Stimulated activated CD8-positive, alpha-beta memory T cell treated with anti-CD3 and anti-CD28 coated beads, Interleukin-12 subunit alpha, Interleukin-12 subunit beta, amount 100 ng/mL, for 1 hour (primary cell): ENCODE measurements around the gene LILRB3.
"Not testable (repeated sequence)": the region's sequence is repeated elsewhere in the genome, so short reads cannot be mapped to it uniquely, and the experiment has no call there.

ENCODE experiments used
- DNase-seq: peaks from one replicate; pipeline ENCODE4 v3.0.0-alpha.2; 2020; ENCODE audit warnings: low read depth

LILRB3 gene

DNA sequence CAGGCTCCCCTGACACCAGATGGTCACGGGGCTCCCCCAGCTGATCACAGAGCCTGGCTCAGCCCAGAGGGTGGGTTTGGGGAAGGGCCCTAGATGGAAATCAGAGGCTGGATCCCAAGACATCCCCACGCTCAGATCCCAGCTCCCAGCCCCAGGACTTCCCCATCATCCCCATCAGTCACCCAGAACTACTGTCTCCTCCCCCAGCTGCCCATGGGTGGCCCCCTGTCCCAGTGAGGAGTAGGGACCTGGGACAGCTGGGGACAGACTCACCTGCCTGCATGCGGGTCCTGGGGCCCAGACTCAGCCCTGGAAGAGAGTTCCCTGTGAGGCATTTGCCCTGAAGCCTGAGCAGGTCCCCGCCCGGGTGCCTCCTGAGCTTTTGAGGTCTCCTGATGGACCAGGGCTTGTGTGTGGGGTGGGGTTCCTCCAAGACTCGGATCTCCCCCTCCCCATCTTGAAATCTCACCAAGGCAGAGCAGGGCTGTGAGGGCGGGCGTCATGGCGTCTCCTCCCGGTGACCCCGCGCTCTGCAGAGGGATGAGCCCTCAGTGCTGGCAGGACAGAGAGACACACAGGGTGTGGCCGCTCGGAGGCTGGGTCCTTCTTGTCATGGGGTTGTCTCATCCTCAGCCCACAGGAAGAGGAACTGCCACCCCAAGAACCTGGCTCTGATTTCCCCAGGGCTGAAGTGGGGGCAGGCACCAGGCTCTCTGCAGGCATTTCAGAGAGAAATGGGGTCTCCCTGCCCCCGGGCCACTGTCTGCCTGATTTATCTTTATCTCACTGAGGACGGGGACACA lies at the start of gene LILRB3:
Gene LILRB3, minus strand, starts transcription at position 534 of the 803 bp plus-strand sequence. Its CDS starts 31 bp downstream, at position 503.
- DNase-seq: not testable (repeated sequence)

DNA sequence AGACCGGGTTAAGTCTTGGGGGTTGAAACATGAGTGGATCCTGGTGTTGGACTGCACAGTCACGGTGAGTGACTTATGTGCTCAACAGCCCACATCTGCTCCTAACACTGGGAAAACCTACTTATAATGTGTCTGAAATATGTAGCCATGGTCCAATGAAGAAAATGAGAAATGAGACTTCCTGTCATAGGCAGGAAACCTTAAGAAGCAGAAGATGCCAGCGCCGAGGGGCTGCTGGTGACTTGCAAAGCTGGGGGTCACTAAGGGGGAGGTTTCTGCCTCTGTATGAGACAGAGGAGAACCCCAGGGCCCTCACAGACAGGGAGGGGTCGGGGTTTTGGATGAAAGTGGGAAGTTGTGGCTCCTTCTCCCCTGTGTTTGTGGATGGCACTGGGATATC lies 49.4 kb upstream of the LILRB3 start:
- DNase-seq: not testable (repeated sequence)

DNA sequence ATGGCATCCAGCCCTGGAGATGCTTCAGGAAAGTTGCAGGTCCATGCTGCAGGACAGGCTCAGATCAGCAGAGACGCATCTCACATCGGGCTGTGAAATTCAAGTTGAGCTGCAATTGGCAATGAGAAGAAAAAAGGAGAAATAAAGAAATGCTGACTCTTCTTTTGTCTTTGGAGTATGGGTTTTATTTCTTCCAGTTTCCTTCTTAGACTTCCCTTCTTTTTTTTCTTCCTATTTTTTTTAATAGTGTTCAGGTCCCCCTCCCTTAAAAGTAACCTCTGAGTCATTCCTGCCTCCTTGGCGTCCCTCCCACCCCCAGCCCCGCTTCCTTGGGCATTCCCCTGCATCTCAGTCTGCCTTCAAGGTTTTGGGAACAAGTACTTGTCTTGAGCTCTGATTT lies 48.8 kb upstream of the LILRB3 start:
- not testable (repeated sequence) for DNase-seq

DNA sequence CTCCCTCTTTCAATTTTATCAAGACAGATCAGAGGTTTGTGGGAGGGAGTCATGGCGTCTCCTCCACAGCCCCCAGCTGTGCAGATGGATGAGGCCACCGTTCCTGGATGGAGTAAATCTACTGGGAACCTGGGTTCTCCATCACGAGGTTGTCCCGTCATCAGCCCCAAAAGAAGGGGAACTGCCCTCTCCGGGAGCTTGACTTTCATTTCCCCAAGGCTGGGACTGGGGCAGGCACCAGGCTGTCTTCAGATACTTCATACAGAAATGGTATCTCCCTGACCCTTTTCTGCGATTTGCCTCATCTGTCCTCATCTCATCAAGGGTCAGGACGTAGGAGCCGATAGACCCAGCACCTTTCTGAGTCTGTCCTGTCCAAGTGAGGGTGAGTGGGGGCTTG lies 48.3 kb upstream of the LILRB3 start:
- DNase-seq: no peak

DNA sequence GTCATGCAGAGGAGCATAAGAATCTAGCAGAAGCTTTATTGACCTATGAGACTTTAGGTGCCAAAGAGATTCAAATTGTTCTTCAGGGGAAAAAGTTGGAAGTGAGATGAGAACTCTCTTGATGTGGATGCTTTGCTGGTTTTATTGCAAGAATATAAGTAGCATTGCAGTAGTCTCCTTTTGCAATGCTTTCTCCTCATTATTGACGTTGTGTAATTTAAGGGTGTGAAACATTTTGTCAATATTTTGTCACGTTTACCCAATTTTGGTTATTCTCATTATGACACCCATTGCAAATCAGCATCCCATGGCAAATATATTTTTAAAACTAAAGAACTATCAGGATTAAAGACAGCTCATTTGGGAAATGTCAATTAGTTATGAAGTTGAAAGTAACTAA lies 46.1 kb upstream of the LILRB3 start:
- no peak for DNase-seq

DNA sequence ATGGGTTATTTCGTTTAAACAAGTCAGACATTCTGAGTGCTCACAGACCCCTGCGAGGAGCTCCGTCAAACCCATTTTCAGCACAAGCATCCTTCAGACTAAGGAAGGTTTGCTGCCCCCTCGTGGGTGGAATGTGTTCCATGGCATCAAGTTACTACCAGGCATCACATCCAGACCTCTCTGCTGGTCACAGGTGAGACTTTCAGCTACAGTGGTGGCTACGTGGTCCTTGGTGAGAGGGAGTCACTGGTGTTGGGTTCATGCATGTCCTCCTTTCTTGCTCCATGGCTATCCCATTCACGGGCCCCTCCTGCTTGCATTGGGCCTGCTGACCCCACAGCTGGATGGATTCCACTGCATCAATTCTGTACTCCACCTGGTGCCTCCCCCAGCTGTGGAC lies 43.3 kb upstream of the LILRB3 start:
- peak; percentile 47 for DNase-seq

DNA sequence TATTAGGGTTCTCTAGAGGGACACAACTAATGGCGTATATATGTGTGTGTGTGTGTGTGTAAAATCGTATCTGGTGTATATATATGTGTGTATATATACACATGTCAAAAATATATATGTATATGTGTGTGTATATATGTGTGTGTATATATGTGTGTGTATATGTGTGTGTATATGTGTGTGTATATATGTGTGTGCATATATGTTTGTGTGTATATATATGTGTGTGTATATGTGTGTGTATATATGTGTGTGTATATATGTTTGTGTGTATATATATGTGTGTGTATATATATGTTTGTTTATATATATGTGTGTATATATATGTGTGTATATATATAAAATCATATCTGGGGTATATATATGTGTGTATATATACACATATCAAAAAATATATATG lies 39.7 kb upstream of the LILRB3 start:
- no peak for DNase-seq

DNA sequence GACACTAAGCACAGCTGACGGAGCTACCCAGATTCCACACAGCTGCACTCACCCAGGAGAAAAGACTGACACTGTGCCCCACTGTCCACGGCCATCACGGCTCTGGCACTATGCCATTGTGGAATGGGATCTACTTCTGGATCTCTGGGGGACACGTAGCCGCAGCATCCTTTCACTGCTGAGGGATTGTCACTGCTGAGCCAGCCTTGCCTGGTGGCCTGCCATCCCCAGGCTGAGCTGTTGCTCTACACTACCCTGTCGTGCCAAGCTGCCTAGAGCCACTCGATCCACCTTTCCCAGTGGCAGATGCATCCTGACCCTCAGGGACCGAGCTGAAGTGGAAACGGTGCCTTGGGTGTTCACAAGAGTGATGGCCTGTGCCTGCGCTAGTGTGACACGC lies 39.3 kb upstream of the LILRB3 start:
- no peak for DNase-seq

DNA sequence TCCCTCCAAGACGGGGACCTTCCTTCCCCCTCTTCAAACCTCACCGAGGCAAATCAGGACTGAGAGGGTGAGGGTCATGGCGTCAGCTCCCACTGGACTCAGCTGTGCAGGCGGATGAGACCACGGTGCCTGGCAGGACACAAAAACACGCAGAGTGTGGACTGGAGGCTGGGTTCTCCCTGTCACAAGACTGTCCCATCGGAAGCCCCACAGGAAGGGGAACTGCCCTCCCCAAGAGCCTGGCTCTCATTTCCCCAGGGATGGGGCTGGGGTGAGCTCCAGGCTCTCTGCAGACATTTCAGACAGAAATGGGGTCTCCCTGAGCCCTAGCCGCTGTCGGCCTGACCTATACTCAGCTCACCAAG lies 34.3 kb upstream of the LILRB3 start, which contains the start of gene LILRB5:
Gene LILRB5, minus strand, starts transcription at position 158 of the 365 bp plus-strand sequence. Its CDS starts 80 bp downstream, at position 78.
- no peak for DNase-seq

DNA sequence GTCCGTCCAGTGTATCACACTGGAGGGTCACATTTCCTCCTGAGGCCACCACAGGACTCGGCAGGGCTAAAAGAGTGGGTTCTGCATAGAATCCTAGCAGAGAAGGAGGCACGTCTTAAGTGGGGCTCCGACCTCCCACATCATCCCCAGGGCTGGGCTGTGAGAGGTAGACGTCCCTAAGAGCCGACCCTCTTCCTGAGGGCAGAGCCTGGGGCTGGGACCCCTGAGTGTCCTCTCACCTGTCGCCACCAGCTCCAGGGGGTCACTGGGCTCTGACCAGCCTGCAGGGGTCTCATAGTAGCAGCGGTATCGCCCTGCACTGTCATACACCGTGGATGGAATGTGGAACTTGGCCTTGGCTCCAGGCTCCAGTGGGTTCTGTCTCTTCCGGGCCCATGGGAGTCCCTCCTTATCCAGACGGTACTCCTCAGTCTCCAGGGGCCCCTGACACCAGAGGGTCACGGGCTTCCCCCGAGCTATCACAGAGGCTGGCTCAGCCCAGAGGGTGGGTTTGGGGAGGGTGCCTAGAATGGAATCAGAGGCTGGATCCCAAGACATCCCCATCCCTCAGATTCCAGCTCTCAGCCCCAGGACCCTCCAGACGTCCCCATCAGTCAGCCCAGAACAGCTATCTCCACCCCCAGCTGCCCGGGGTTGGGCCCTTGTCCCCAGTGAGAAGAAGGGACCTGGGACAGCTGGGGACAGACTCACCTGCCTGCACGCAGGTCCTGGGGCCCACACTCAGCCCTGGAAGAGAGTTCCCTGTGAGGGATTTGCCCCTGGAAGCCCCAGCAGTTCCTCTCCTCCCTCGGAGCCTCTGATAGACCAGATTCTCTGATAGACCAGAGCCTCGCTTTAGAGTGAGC lies 33.7 kb upstream of the LILRB3 start:
- no peak for DNase-seq

DNA sequence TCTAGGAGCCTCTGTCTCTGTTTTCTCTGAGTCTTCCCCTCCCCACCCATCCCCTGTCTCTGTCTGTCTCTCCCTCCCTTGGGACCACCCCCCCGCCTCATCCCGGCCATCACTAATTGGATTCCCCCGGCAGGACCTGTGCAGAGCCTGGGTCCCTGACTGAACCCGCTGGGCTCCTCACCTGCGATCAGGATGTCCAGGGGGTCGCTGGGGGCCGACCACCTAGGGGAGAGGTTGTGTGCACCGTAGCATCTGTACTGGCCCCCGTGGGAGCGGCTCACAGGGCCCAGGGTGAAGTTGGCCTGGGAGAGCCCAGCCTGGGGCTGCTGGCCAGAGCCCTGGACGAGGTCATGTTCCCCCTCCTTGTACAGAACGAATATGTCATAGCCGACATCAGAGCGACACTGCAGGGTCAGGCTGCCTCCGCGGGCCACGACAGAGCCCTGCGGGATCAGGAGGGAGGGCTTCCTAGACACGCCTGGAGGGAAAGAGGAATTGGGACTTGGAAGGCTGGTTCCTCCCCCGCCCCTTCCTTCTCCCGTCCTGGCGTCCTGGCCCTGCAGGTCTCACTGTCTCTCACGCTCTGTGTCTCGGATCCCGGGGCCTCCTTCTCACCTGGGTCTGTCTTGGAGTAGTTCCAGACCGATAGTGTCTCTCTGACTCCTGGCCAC lies 32.4 kb upstream of the LILRB3 start:
- no peak for DNase-seq

DNA sequence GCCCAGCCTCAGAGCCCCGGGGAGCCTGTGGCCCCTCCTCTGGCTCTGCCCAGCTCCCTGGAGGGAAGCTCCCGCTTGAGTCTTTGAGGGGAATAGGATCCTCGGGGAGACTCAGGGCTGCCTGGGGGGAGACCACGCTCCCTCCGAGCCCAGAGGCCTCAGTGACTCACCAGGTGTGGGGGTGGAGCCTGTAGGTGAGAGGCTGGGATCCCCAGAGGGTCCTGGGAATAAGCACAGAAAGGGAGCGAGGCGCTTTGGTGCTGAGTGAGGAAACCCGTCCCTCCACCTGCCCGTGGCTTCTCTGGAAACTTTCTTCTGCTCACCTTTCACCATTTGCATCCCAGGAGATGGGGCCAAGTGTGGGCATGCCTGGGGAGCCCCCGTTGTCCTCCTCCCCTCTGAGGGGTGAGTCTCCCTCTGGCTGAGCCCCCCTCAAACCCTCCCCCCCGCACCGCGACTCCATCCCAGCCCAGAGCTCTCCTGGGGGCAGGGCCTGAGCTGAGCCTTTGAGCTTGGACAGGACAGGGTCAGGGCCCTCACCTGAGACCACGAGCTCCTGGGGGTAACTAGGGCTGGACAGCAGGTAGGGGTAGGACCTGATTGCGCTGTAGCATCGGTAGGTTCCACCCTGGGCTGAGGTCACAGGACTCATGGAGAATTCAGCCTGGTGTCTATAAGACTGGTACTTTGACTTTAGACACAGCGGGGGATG lies 31.5 kb upstream of the LILRB3 start:
- DNase-seq: no peak

DNA sequence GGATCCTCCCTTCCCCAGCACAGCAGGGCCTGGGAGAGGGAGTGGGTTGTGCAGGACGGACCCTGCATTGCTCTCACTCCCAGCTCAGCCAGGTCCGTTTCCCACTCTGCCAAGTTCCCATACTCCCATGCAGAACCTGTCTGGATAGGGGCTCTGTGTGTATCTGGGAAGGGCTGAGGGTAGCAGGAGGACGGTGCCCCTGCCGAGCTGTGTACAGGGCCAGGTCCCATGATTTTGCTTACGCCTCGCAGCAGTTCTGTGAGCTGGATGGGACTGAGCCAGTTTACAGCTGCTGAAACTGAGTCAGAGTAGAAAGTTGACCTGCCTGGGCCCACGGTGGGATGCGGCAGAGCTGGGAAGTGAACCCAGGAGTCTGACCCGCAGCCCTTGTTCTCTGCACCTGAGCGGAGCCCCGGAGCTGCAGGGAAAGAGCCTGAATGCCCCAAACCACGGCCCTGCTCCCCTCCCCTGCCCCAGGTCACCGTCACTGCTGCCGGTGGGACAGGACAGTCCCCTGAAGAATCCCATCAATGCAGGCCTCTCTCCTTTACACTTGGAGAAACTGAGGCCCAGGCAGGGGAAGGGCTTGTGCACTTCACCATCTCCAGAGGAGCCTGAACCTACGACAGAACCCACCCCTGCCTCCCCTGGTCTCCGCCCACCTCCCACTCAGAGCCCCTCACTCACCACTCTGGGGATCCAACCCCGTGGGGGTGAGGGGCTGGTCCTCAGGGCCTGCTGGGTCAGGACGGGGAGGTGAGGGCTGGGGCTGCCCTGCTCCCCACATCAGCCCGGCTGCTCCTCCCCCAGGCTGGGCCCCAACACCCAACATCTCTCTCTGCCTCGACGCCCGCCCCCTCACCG lies 30.8 kb upstream of the LILRB3 start:
- DNase-seq: no peak

DNA sequence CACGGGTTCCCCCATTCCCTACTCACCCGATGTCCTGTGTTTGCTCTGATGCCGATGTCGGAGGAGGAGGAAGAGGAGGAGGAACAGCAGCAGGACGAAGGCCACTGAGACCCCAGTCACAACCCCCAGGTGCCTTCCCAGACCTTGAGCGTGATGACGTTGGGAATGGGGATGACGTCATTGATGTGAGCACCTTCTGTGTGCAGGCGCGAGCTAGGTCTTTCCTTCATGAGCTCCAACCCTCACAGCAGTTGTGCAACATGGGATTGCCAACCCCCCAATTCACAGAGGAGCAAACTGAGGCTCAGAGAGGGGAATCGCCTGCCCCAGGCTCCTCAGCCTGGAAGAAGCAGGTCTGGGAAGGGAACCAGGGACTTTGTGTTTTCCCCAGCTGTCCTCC lies 30.0 kb upstream of the LILRB3 start:
- DNase-seq: no peak

DNA sequence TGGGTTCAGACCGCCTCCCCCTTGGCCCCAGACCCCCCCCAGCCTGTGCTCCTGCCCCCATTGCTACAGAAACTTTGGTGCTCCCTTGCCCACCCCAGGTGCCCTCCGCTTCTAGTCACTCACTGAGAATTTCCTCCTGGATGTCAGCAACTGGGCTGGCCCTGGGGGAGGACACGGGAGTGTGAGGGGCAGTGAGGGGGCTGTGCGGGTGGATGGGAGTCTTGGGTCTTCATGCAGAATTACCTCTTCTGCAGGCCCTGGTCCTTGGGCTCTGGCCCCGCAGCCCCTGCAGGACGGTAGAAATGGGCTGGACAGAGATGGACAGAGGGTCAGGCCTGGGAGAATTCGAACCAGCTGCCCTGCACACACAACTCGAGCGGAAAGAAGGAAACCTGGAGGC lies 29.4 kb upstream of the LILRB3 start:
- DNase-seq: no peak

DNA sequence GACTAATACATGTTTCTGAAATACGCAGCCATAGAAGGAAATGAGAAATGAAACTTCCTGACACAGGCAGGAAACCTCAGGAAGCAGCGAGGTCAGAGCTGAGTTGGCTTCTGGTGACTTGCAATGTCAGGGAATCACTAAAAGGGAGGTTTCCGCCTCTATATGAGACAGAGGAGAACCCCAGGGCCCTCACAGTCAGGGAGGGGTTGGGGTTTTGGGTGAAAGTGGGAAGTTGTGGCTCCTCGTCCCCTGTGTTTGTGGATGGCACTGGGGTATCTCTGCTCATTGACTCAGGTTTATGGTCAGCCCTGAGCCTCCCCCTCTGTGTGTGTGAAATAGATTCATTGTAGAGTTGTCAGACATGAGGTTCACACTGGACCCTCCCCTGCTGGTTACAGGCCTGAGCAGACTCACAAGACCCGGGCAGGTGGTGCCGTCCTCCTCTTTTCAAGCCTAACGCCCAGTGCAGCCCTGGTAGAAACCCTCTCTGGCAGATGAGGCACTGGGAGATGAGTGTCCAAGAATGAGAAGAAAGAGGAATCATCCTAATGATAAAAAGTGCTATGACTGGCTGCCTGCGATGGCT lies 25.3 kb upstream of the LILRB3 start:
- DNase-seq: no peak

DNA sequence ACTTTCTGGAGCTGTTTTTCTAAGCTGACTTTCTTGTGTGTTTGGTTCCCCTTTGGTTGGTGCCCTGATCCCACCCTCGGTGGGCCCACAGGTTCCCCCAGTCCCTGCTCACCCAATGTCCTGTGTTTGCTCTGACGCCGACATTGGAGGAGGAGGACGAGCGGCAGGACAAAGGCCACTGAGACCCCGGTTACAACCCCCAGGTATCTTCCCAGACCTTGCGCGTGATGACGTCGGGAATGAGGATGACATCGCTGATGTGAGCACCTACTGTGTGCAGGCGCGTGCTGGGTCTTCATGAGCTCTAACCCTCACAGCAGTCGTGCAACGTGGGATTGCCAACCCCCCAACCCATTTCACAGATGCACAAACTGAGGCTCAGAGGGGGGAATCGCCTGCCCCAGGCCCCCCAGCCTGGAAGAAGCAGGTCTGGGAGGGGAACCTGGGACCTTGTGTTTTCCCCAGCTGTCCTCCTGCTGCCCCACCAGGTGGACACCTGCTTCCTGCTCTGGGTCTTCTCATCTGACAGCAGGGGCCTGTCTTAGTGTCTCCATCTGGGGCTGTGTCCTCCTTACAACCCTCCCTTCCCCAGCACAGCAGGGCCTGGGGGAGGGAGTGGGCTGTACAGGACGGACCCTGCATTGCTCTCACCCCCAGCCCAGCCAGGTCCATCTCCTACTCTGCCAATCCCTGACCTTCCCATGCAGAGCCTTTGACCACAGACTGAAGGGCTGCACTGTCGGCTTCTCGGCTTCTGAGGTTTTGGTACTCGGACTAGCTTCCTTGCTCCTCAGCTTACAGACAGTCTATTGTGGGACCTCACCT lies 24.5 kb upstream of the LILRB3 start:
- no peak for DNase-seq

DNA sequence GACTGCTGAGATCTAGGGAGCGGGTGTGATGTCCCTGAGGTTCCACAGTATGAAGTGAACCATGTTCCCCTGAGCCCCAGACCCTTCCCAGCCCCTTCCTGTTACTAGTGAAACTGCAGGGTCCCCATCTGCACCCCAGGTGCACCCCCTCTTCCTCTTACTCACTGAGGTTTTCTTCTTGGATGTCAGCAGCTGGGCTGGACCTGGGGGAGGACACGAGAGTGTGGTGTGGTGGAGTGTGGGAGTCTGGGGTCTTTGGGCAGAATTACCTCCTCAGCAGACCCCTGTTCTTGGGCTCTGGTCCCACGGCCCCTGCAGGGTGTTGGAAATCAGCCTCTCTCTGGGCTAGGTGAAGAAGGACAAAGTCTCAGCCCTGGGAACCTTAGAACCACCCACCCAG lies 23.1 kb upstream of the LILRB3 start:
- DNase-seq: no peak

DNA sequence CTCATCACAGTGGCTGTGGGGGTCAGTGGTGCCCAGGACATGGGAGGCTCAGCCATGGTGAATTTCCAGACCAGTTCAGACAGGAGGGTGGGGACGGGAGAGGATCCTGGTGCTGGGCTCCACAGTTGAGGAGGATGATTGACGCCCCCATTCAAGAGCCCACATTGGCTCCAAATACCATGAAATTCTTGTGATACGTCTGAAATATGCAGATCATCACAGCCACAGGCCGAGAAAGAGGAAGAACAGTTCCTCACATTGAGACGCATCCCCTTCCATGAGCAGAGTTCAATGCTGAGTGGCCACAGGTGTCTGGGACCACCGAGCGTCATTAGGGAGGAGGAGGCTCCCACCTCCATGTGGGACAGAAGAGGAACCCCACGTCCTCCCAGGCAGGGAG lies 21.0 kb upstream of the LILRB3 start:
- DNase-seq: not testable (repeated sequence)

DNA sequence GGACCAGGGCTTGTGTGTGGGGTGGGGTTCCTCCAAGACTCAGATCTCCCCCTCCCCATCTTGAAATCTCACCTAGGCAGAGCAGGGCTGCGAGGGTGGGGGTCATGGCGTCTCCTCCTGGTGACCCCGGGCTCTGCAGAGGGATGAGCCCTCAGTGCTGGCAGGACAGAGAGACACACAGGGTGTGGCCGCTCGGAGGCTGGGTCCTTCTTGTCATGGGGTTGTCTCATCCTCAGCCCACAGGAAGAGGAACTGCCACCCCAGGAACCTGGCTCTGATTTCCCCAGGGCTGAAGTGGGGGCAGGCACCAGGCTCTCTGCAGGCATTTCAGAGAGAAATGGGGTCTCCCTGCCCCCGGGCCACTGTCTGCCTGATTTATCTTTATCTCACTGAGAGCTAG lies 19.8 kb upstream of the LILRB3 start, which contains the start of gene LILRA6:
Gene LILRA6, minus strand, starts transcription at position 145 of the 400 bp plus-strand sequence.
- DNase-seq: not testable (repeated sequence)
